Measurements from ENCODE around the gene FHAD1. TPM values are rescaled to one million over a fixed set of nuclear protein-coding genes. Genes with fewer than 3 reads are reported as not detected.

Gene FHAD1
- total RNA-seq, 4 donors from 2014 or later, result under 0.01 to 0.26 (median 0.06) TPM; not detected in 1

- no peaks in the 10 kb centered on the region for H3K36me3 ChIP-seq
- H3K4me3 ChIP-seq, result no peak overlapping the region
- DNase-seq (ENCODE audit: extremely low spot score), result no peak
- TF ChIP-seq POLR2A (IDR thresholded peaks at IDR 0.05; ENCODE audit: low read depth) (no peak), POLR2AphosphoS5 (IDR thresholded peaks at IDR 0.05) (no peak), CTCF (IDR thresholded peaks at IDR 0.05) (no peak), EP300 (IDR thresholded peaks at IDR 0.05) (no peak)
- WGBS, result 70% methylated on average over 16 of the region's 17 CpGs
- peaks cover 0 to 52% (median 46%) of the 10 kb centered on the region in 4 donors for H3K4me1 ChIP-seq
- intact Hi-C loops (cut with DNase I), result no loop called here
- H3K27me3 ChIP-seq, result no peaks in the 10 kb centered on the region
- H3K27ac ChIP-seq (replicated peaks in 1 of 4), result peak overlapping the region in 2 of 4 donors; percentile 1 to 57
- H3K9me3 ChIP-seq, result no peaks in the 10 kb centered on the region
Observed at GRCh38 chr1:15212216-15212953, 34.6 kb upstream of the FHAD1 start.

GRCh38 chr1:15212954-15213291, 34.1 kb upstream of the FHAD1 start:
- H3K4me3 ChIP-seq, result no peak overlapping the region
- H3K4me1 ChIP-seq, result peaks cover 0 to 46% (median 41%) of the 10 kb centered on the region in 4 donors
- no peak for DNase-seq (ENCODE audit: extremely low spot score)
- H3K9me3 ChIP-seq, result no peaks in the 10 kb centered on the region
- TF ChIP-seq POLR2AphosphoS5 (IDR thresholded peaks at IDR 0.05), result no peak
- no peak for TF ChIP-seq EP300 (IDR thresholded peaks at IDR 0.05)
- TF ChIP-seq POLR2A (IDR thresholded peaks at IDR 0.05; ENCODE audit: low read depth), result no peak
- no peak for TF ChIP-seq CTCF (IDR thresholded peaks at IDR 0.05)
- H3K27ac ChIP-seq (replicated peaks in 1 of 4), result peak overlapping the region in 3 of 4 donors; percentile 1 to 57 (median 12)
- no peaks in the 10 kb centered on the region for H3K27me3 ChIP-seq
- WGBS, result 95% methylated on average over 3 of the region's 3 CpGs
- intact Hi-C loops (cut with DNase I), result no loop called here
- no peaks in the 10 kb centered on the region for H3K36me3 ChIP-seq

- intact Hi-C loops (cut with DNase I), result no loop called here
Observed at GRCh38 chr1:15213341-15213821, 33.6 kb upstream of the FHAD1 start.

GRCh38 chr1:15214527-15214926, 32.5 kb upstream of the FHAD1 start:
- no peak for DNase-seq (ENCODE audit: extremely low spot score)
- Histone ChIP-seq H3K27me3 (no peaks in the 10 kb centered on the region), H3K4me3 (no peak overlapping the region), H3K4me1 (peaks cover 5 to 43% (median 37%) of the 10 kb centered on the region in 4 donors), H3K9me3 (no peaks in the 10 kb centered on the region), H3K36me3 (peaks cover 0 to 4% (median 3%) of the 10 kb centered on the region in 4 donors), H3K27ac (replicated peaks in 1 of 4) (peak overlapping the region; percentile 36 to 57 (median 52))
- intact Hi-C loops (cut with DNase I), result no loop called here
- peak; percentile 27 to 48 for TF ChIP-seq POLR2AphosphoS5 (IDR thresholded peaks at IDR 0.05)
- TF ChIP-seq CTCF (IDR thresholded peaks at IDR 0.05), result no peak
- 41% methylated on average over 17 of the region's 19 CpGs for WGBS

More at GRCh38 chr1:15213341-15213821, 33.6 kb upstream of the FHAD1 start:
- TF ChIP-seq CTCF (IDR thresholded peaks at IDR 0.05) (no peak), POLR2A (IDR thresholded peaks at IDR 0.05; ENCODE audit: low read depth) (no peak), EP300 (IDR thresholded peaks at IDR 0.05) (no peak), POLR2AphosphoS5 (IDR thresholded peaks at IDR 0.05) (no peak)
- no peaks in the 10 kb centered on the region for H3K27me3 ChIP-seq
- H3K36me3 ChIP-seq, result no peaks in the 10 kb centered on the region
- no peak for DNase-seq (ENCODE audit: extremely low spot score)
- peaks cover 2 to 43% (median 39%) of the 10 kb centered on the region in 4 donors for H3K4me1 ChIP-seq
- H3K4me3 ChIP-seq, result no peak overlapping the region
- 44% methylated on average over 7 of the region's 7 CpGs for WGBS
- no peaks in the 10 kb centered on the region for H3K9me3 ChIP-seq
- peak overlapping the region in 3 of 4 donors; percentile 12 to 57 (median 44) for H3K27ac ChIP-seq (replicated peaks in 1 of 4)

All from esophagus muscularis mucosa (tissue), 4 donors.